Daoy (cell line): Measurements from ENCODE around the gene TIAM1. TPM values are rescaled to one million over a fixed set of nuclear protein-coding genes. Genes with fewer than 3 reads are reported as not detected.
A peak's percentile ranks its signal among the peaks of the same experiment; 100 is the strongest.

Experiments
- DNase-seq: peaks from one replicate; pipeline ENCODE4 v3.0.0-alpha.2; 2015; ENCODE audit warnings: low read depth
- total RNA-seq: library from RNA; depleted of rRNA; stranded (reverse); fragments of >200 nt; shearing (Covaris generic); gene quantifications from 2 replicates; pipeline ENCODE4 v1.2.3, GENCODE V29; 2014

The TIAM1 gene
- total RNA-seq, 1 experiment from 2014 or later, result 17.8 TPM

DNA sequence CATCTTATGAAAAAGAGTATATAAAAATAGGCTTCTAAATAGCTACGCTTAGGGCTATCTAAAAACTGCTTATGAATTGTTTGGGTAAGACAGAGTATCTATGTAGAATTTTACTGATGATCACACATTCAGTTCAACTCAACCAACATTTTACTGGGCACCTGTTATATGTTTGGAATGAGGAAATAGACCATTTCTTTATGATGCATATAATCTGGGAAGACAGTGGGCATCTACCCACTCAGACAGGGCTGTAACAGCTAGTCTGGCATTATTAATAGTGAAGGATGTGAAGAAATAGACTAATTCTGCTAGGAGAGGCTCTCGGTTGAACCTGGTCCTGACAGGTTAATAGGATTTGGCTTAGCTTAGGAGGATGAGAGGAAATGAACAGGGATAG, 56.9 kb downstream of the TIAM1 start:
- DNase-seq, result no peak

DNA sequence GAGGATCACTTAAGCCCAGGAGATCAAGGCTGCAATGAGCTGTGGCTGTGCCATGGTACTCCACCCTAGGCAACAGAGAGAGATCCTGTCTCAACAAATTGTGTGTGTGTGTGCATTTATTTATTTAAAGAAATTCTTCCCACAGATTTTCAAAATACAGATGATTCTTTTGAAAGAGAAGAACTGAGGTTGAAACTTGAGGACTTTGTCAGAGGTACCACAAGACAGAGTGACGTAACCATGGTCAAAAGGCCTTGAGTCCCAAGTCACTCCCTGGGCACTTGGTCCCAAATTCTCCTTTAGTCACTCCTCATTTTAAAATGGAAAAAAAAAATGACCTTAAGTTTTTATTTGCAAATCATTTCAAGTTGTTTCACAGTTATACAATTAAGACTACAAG, 57.4 kb downstream of the TIAM1 start:
- DNase-seq, result no peak

DNA sequence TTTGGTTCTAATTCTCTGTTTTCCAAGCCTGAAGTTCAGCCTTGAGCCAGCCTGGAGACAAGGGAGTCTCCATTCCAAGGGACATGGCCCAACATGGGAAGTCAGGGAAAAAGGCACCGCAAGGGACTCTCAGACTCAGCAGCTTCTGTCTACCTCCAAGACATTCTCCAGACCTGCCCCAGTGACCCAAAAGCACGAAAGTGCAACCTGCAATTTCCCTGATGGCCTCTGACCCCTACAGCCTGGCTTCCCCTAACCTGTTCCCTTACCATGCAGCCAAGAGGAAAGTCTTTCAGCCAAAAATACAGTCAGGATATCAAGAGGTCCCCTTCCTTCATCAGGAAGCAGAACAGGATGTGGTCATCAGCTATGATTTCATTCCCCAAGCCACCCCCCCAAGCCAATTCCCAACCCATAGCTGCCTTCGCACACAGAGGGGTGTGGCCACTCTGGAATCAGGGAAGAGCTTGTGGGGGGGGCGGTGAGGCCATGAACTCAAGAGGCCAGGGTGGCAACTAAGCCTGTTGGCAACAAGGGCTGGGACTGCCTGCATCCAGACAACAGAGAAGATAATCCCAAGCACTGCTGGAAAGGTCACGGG, 59.2 kb downstream of the TIAM1 start:
- peak; percentile 84 for DNase-seq

DNA sequence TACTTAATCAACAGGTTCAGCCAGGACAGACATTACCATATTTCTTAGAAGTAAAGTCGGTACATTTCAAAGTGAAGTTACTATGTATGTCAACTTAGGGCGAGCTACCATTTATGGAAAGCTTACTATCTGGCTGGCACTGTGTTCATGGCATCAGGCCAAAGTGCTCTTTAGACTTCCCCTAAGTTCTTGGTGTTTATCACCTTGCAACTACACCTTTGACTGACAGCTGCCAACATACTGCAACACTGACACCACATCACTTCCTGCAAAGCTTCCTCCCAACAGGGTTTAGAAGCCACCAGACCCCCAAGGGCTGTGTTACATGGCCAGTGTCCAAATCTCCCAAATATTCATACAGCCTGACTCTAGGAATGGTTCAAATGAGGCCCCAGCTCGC, 61.0 kb downstream of the TIAM1 start:
- no peak for DNase-seq

DNA sequence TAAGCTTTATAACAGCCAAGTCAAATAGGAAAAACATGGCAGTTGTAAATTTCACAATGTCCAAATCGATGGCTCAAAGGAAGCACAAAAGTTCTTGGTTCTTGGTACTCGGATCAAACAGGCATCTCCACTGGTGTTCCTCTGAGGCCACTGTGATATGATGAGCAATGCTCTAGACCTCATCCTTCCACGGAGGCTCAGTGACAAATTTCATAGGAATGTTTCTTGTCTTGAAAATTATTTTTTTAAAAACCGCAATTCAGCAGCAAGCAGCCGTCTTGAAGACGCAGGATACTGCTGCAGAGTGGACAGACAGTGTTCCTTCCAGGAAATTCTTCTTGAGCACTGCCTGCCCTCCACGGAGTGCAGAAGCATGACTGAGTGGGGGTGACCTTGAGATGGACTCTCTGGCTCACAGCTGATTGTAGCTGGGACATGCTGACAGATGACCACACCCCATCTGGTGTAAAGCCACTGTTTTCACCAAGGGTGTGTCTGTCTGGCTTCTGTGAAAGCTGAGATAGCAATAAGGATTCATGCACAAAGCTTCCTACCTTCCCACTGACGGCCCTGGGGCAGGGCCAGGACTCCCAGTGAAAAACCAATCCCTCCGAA, 61.9 kb downstream of the TIAM1 start:
- peak; percentile 85 for DNase-seq

DNA sequence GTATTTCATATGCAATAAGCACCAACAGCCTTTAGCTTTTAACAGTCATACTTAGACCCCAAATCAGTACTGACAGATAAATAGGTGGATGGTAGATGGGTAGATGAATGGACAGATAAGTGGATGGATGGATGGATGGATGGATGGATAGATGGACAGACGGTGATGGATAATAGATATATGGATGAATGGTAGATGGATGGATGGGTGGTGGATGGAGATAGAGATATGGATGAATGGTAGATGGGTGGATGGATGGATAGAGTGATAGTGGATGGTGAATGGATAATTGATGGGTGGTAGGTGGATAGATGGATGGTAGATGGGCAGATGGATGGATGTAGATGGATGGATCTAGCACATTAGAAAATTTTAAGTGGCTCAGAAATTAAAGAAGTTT, 62.5 kb downstream of the TIAM1 start:
- DNase-seq, result no peak

DNA sequence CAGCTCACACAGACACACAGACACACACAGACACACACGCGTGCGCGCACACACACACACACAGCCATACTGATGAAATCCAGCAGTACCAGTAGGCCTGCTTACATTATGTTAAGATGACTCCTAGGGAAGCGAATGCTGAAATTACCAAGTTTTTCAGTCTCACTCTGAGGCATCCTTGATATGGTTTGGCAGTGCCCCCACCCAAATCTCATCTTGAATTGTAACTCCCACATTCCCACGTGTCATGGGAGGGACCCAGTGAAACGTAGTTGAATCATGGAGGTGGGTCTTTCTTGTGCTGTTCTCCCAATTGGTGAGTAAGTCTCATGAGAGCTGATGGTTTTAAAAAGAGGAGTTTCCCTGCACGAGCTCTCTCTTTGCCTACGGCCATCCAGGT, 64.1 kb downstream of the TIAM1 start:
- no peak for DNase-seq

DNA sequence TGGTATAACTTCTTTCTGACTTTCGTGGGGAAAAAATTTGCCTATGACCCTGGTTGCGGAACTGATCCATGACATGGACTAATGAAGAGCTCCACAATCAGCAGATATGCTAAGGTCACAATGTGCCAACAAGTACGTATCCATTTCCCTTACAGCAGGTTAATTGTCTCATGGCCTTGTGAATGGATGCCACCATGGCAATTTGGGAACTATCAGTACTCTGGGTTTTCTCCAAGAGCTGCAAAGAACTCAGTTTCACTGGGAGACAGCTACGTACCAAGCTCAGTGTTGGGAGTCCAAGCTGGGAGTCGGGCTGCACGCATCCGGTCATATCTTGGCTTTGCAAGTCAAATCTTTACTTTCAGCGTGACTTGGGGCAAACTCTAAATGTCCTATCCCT, 64.8 kb downstream of the TIAM1 start:
- no peak for DNase-seq

DNA sequence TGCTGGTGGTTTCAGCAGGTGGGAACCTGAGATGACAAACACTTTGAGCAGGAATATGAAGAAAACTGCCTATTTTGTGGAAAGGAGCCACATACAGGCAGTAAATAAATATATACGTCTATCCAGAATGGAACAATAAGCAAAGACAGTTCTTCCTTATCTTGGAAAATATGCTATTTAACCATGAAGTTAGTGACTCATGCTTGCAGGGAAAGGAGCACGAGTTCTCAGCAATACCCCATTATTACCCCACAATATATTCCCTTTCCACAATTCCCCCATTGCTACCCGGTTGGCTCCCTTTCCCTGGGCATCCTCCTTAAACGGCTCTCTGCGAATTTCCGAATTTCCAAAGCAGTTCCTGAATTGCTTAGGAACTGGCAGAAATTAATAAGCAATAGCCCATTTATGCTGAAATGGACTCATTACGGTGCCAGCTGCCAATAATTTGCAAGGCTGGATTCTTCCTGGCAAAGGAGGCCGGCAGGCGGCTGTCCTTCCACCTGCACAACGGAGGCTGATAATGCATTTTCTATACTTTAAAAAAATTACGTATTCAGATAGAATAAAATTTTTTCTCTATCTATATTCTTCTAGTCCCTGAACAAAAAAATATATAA, 65.4 kb downstream of the TIAM1 start:
- no peak for DNase-seq

DNA sequence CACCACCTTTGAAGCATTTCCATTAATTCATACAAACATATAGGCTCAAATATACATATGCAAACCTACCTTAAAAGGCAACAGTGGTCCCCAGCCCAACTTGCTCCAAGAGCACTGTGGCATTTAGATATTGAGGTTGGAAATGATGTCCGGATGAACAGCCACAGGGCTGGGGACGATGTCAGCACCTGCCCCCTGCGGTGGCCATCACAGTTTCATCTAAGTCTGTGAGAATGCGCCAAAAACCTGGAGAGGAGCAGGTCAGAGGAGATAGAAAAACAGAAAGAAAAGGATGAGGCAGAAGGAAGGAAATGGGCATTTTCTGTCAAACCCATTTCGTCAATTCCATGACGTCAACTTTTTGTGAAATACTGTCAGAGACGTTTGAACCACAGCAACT, 67.4 kb downstream of the TIAM1 start:
- no peak for DNase-seq

DNA sequence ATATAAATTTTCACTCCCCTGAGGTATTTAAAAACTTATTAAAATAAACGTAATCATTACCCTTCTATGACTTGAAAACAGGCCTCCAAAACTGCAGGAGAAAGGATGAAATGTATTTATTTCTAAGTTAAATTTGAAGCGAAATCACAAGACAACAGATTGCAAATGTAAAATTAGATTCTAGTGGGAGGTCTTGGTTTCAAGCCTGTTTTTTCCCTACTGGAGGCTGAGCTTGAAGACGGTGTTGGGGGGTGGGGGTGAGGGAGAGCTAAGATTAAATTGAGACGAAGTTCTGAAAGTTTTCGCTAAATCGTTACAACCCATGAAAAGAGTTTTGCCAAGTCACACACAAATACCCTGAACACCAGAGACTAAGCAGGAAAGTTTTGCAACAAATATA, 68.2 kb downstream of the TIAM1 start:
- no peak for DNase-seq

DNA sequence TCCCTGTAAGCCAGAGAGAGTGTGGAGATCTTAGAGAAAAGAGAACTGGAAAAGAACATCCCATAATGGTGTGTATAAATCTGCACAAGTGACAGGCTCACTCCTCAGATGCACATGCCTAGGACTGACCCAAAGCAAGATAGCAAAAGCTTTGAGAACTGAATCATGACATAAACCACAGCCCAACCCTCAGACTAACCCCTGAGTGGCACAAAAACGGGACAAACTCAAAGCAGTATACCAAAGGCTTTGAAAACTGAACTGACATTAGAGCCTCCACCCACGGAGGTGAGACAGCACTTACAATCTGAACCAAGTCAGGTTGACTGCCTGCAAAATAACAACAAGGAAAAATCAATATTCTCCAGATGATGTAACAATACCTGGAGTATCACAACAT, 70.8 kb downstream of the TIAM1 start:
- DNase-seq, result no peak

DNA sequence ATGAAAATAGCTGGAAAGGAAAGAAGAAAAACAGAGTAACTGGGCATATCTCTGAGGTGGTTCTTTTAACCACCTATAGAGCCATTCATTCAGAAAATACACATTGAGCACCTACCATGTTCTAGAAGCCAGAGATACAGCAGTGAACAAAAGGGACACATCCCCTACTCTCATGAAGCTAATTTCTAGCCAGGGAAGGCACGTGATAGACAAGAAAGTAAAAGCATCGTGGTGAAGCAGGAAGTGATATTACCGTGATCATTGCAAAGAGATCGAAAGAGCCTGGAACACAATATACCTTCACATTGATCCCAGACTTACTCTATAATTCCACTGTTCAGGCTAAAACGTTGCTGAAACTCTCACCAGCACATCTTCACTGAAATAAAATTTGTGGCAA, 76.0 kb downstream of the TIAM1 start:
- DNase-seq, result no peak

DNA sequence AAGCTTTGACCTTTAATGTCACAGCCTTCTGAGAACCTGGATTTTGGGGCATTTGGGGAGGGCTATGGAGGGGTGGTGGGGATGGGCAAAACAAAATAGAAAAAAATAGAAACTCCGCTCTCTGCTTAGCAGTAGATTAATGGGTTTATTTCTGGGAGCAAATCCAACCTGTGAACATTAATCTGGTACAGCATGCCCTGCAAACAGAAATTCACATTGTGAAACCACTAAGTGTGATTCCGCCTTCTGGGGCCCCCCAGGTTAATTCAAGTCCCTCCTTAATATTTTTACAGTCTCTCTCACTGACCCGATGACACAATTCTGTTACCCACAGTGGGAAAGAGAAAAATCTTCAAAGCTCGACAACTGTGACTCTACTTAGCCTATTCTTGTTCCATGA, 76.4 kb downstream of the TIAM1 start:
- no peak for DNase-seq

DNA sequence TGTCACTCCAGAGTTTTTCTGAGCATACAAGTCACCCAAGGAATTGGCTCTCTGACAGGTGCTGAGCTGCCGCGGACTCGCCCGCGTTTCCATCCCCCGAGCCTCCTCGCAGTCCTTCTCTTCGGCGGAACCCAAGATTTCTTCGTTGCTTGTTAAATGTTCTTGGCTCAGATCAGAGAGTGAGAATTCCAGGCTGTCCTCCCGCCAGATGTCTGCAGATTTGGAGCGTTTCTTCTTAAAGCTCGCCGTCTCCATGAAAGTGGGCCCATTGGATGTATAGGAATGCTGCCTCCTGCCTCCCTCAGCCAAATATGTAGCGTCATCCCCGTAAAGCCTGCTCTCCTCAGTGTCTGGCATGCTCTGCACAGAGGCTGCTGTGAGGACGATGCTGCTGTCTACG, 77.8 kb downstream of the TIAM1 start:
- no peak for DNase-seq

DNA sequence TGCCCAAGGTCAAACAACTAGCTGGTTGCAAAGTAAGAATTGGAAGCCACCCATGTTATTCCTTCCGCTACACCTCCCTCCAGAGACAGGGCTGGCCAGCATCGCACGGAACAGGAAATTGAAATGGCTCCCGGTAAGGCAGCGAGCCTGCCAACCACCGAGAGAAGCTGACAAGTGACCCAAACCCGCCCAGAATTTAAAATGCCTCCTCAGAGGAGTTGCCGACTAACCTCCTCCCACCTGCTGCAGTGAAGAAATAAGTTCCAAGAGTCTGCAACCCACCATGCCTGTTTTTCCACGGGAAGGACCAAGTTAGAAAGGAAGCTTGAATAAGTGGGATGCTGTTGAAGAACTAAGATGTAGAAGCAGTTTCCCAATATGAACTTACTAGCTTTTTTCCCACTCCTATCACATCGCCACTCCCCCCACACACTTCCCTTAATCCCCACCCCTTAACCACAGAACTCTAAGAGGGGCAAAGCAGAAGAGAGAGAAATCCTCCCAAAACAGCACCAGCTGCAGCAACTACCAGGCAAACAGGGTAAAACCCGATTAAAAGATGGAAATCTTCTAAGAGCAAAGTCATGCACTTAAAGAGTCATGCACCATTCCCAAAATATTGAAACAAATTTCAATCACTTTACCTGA, 78.6 kb downstream of the TIAM1 start:
- DNase-seq, result no peak

DNA sequence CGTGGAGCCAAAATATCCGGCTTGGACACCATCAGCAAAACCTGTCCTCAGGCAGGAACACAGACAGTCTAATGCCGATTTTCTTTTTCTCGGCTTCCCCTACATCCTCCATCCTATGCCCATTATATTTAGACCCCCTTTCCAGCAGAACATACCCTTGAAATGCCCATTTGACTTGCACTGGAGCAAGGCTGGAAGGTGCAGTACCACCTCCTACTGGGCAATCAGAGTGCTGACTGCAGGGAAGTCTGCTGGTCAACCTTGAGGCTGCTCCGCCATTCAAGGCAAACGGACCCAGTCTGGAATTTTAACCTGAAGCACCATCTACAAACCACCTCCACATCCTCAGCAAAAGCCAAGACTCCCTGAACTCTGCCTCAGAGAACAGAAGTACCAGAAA, 79.5 kb downstream of the TIAM1 start:
- no peak for DNase-seq

DNA sequence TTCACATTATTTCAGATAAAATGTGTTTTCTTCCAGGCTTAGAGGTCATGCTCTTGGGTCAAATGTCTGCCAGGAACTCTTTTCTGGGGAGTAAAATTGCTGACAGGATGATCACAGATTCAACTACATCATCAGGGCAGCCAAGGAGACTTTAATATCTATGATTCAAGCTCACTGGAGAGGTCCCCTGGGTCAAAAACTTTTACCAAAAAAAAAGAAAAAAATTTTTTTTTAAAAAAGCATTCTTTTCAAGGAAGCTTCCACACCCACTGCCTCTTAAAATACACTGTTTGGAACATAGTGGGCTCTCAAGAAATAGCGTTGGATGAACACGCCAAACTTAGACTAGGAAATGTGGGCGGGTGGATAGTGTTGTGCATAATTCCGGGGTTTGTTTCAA, 81.3 kb downstream of the TIAM1 start:
- DNase-seq, result no peak

DNA sequence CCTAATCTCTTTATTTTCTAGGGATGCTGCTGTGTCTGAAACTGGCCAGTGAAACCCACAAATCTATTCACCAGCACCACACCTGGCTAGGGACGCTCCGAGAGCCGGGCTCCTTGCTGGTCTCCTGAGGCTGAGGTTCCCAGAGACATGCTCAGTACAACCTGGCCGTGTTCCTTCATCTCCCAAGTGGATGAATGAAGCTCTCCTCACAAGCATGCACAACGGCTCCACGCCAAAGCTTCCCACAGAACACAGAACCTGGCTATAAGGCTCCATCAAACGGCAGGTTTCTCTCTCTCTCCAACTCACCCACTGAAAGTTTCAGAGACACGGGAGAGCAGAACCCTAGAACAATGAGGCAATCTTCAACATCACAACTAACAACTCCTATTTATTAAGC, 82.3 kb downstream of the TIAM1 start:
- DNase-seq, result no peak

DNA sequence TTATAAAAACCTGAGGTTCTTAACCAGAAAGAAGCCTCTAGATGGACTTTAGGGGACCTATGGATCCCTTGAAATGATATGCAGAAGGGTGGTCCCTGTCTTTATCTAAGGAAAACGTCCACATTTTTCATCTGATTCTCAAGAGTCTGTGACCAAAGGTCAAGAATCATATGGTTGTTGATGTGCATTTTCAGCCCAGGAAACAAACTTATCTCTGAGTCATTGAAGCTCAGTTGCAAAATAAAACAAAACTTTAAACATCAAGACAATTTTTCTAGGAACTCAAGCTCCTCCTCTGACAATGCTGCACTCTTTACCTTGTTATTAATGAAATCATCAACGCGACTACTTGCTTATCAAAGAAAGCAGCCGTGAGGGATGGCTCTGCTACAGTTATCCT, 83.3 kb downstream of the TIAM1 start:
- DNase-seq, result no peak

DNA sequence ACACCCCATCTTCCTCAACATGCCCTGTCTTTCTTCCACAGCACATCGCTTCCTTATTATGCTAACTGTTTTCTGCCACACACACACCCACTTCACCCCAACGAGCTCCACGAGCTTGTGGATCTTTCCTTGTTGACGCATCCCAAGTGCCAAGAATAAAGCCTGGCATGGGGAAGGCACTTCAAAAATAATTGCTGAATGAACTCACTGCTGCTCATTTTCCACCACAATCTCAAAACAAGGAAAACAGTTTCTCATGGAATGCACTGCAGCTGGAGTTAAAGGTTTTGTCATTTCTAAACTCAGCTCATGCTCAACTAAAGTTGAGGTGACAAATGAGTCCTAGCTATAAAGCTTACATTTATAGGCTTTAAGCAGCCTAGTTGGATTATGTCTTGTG, 86.0 kb downstream of the TIAM1 start:
- peak; percentile 23 for DNase-seq

DNA sequence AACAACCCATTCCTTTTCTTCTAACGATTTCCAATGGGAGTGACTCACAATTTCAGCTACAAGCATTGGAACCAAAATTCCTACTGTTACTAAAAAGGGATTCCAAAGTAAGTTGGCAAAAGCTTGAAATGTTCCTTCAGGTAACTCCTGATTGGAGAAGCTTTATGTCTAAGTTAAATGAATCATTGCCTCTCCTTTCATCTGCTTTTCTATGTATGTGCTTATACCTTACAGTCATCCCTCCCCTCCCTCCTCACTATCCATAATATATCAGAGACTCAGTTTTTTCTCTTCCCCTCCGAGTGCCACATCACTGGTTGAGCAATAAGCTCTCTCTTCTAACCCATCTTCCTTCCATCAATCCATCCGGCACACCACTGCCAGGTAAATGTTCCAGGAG, 86.8 kb downstream of the TIAM1 start:
- DNase-seq, result no peak

DNA sequence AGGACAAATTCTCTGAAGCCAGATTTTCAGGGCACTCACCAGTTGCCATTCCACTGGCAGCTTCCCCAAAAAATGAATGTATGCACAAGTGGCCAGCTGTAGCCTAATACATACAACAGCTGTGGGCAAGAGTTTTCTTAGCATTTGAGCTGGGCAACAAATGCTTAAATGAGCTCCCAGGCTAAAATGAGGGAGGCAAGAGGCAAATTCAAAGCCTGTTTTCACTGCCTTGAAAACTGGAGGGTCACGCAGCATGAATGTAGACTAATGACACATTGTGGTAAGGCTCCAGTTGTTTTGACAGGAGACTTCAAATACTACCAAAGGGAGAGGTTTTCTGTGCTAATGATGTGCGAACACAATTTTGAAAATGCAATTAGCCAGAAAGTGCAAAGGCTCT, 88.2 kb downstream of the TIAM1 start:
- DNase-seq, result peak; percentile 12
